ENCODE data around the gene HNRNPCL4.
"Not testable (repeated sequence)": the region's sequence is repeated elsewhere in the genome, so short reads cannot be mapped to it uniquely, and the experiment has no call there.

Gene HNRNPCL4

GRCh38 chr1:13165531-13165930, at the start of gene HNRNPCL4:
TSS of gene HNRNPCL4 (minus strand) at chr1:13165631. CDS start at chr1:13165467, 164 bp downstream.
- not testable (repeated sequence) for DNase-seq

GRCh38 chr1:13208712-13209111, 43.3 kb upstream of the HNRNPCL4 start:
- not testable (repeated sequence) for DNase-seq

GRCh38 chr1:13201309-13201708, 35.9 kb upstream of the HNRNPCL4 start, which contains the start of gene PRAMEF13:
TSS of gene PRAMEF13 (minus strand) at chr1:13201409. CDS start at chr1:13199589, 1,820 bp downstream.
- not testable (repeated sequence) for DNase-seq

- DNase-seq, result not testable (repeated sequence)
Measured at GRCh38 chr1:13171548-13171947, 6.1 kb upstream of the HNRNPCL4 start, which contains the start of gene PRAMEF9. TSS of gene PRAMEF9 (plus strand) at chr1:13171848. CDS start at chr1:13175281, 3,433 bp downstream.

GRCh38 chr1:13155909-13156308, 9.5 kb downstream of the HNRNPCL4 start, which contains the start of gene PRAMEF26:
TSS of gene PRAMEF26 (minus strand) at chr1:13156009. CDS start at chr1:13153095, 2,914 bp downstream.
- DNase-seq, result not testable (repeated sequence)

- DNase-seq, result not testable (repeated sequence)
Measured at GRCh38 chr1:13116754-13117153, 48.7 kb downstream of the HNRNPCL4 start, which contains the start of gene HNRNPCL2. TSS of gene HNRNPCL2 (minus strand) at chr1:13116854. CDS start at chr1:13116400, 454 bp downstream.
